ENCODE results near the gene BMP7.
"Not testable (repeated sequence)": the region's sequence is repeated elsewhere in the genome, so short reads cannot be mapped to it uniquely, and the experiment has no call there.

The BMP7 gene

DNA sequence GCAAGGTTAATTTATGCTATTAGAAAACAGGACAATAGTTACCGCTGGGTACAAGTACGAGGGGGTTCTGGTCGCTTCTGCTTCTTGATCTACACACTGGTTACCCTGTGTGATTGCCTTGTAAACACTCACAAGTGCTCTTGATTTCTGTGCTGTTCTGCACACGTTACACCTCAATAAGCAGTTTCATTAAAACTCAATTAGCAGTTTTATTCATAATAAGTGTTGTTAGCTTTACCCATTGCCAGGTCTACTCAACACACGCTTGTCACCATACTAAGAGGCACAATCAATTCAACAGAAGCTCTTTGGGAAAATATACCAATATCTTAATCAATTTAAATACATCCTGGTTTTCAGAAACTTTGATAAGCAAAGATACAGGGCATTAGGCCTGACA lies 20.4 kb downstream of the BMP7 start:
- DNase-seq (ENCODE audit: insufficient read length, low spot score) (no peak), FAIRE-seq (no peak)
- TF ChIP-seq POLR2AphosphoS5 (IDR thresholded peaks at IDR 0.05; ENCODE audit: low read depth, low read length) = no peak
- no peak for TF ChIP-seq PAX5 (IDR thresholded peaks at IDR 0.05; ENCODE audit: insufficient read depth, low read length, severe bottlenecking)
- TF ChIP-seq SPI1 (IDR thresholded peaks at IDR 0.05; ENCODE audit: low read depth, low read length) = no peak
- no peak for TF ChIP-seq POLR2A (IDR thresholded peaks at IDR 0.05; ENCODE audit: low read depth, low read length)
- TF ChIP-seq TAF1 (IDR thresholded peaks at IDR 0.05; ENCODE audit: low read depth, low read length) = no peak
- no peak for TF ChIP-seq POU2F2 (IDR thresholded peaks at IDR 0.05; ENCODE audit: low read depth, low read length)

DNA sequence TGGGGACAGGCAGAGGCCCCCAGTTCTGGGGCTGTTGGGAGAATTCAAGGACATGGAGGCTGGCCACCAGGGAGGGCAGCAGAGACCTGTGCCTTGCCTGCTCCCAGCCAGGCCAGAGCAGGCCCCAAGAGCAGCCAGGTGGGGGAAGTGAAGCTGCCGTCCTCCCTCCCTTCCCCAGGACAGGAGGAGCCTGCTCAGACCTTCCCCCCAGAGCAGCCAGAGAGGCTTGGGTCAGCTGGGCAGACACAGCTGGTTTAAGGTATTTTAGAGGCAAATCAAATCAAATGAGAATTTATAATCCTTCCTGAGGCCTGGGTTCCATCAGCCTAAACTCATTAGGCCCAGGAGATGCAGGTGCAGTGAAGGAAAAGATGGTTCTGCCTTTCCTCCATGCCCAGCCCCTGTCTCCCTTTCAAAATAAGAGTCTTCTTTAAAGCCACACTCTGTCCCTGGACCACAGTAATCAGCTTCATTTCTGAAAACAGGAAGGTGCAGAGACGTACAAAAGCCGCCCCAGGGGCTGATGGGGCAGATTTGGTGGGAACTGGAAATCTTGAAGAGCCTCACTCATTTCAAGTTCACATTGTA lies 21.7 kb downstream of the BMP7 start:
- no peak for DNase-seq (ENCODE audit: insufficient read length, low spot score)
- TF ChIP-seq PAX5 (IDR thresholded peaks at IDR 0.05; ENCODE audit: insufficient read depth, low read length, severe bottlenecking) (no peak), TAF1 (IDR thresholded peaks at IDR 0.05; ENCODE audit: low read depth, low read length) (no peak), POLR2A (IDR thresholded peaks at IDR 0.05; ENCODE audit: low read depth, low read length) (no peak), SPI1 (IDR thresholded peaks at IDR 0.05; ENCODE audit: low read depth, low read length) (no peak), POU2F2 (IDR thresholded peaks at IDR 0.05; ENCODE audit: low read depth, low read length) (no peak), POLR2AphosphoS5 (IDR thresholded peaks at IDR 0.05; ENCODE audit: low read depth, low read length) (no peak)
- no peak for FAIRE-seq

DNA sequence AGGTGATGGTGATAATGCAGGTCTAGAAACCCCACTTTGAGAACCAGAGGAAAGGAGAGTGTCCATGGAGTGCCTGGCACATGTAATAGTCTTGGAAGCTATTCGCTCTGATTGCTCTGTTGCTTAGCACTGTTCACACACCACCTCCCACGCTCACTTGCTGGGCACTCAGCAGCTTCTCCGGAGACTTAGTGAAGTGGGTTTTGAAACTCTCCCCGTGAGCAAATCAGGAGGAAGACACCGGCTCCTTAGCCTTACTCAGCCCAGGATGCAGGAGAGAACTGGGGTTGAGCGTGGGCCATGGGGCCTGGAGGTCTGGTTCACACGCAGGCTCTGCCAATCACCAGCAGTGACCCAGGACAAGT lies 22.2 kb downstream of the BMP7 start:
- FAIRE-seq (no peak), DNase-seq (ENCODE audit: insufficient read length, low spot score) (no peak)
- no peak for TF ChIP-seq TAF1 (IDR thresholded peaks at IDR 0.05; ENCODE audit: low read depth, low read length)
- TF ChIP-seq SPI1 (IDR thresholded peaks at IDR 0.05; ENCODE audit: low read depth, low read length) = no peak
- TF ChIP-seq POU2F2 (IDR thresholded peaks at IDR 0.05; ENCODE audit: low read depth, low read length) = no peak
- TF ChIP-seq PAX5 (IDR thresholded peaks at IDR 0.05; ENCODE audit: insufficient read depth, low read length, severe bottlenecking) = no peak
- TF ChIP-seq POLR2AphosphoS5 (IDR thresholded peaks at IDR 0.05; ENCODE audit: low read depth, low read length) = no peak
- TF ChIP-seq POLR2A (IDR thresholded peaks at IDR 0.05; ENCODE audit: low read depth, low read length) = no peak

DNA sequence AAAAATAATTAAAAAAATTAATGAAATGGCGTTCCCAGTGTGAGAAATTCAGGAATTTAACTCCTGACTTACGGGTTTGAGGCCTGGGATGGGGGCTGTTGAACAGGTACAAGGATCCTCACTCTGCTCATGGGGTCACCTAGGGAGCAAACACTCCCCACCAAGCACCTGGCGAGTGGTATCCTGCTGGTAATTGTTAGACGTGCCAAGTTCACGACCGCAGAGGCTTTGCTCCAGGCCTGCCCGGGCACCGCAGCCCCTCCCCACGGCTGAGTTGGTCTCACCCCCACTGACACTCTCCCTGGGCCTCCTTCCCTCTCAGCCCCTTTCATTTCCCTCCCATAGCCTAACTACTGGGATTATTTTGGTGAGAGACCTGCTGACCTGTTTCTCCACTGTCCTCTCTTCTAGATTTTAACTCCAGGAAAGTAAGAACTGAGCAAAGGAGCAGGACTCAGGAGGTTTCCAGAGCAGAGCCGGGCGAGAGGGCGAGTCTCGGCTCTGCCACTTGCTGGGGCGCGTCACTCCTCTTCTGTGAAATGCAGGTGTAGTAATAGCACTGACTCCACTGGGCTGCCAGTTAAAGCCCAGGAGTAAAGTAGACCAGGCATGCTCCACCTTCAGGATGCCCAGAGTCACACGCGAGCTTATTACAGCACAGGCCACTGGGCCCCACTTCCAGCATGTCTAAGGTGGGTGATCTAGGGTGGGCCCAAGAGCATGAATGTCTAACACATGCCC lies 22.8 kb downstream of the BMP7 start:
- TF ChIP-seq POLR2A (IDR thresholded peaks at IDR 0.05; ENCODE audit: low read depth, low read length) = no peak
- TF ChIP-seq POU2F2 (IDR thresholded peaks at IDR 0.05; ENCODE audit: low read depth, low read length) = no peak
- DNase-seq (ENCODE audit: insufficient read length, low spot score) = no peak
- no peak for FAIRE-seq

DNA sequence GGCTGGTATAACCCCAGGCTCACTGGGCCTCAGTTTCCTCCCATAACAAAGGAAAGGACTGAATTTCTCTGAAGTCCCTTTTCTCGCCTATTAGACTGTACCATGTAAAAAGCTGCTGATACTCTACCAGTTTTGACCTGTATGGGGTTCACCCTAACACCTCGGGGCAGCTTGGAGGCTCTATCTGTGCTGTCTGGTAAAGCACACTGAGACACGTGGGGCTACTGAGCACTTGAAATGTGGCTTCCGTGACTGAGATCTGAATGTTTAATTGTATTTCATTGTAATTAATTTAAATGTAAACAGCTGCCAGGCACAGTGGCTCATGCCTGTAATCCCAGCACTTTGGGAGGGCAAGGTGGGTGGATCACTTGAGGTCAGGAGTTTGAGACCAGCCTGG lies 24.0 kb downstream of the BMP7 start:
- no peak for FAIRE-seq

DNA sequence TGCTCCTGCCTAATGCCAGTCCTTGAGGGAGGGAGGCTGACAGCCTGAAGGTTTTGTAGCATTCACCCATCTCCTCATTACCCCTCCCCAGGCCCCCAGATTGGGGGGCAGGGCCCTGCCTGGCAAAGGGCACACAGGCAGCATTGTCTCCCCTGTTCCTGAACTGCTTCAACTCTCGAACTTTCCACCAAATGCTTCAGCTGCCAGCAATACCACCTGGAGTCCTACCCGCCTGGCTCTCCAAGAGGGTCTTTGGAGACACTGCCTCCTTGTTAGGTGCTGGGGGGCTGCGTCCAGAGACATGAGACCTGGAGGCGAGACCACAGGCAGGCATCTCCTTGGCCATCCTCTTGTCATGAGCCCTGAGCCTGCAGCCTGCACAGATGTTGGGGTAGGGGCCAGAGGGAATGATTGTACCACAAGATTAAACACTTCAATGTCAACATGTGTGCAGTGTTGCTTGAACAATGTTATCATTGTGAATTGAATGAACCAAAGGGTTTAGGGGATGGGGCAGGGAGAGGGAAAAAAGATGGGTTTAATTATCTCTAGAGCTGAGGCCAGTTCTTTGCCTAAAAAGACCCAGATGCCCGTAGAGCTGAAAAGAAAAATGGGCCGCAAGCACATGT lies 25.0 kb downstream of the BMP7 start:
- FAIRE-seq (no peak), DNase-seq (ENCODE audit: insufficient read length, low spot score) (no peak)
- no peak for TF ChIP-seq POLR2AphosphoS5 (IDR thresholded peaks at IDR 0.05; ENCODE audit: low read depth, low read length)
- TF ChIP-seq POLR2A (IDR thresholded peaks at IDR 0.05; ENCODE audit: low read depth, low read length) = no peak
- no peak for TF ChIP-seq TAF1 (IDR thresholded peaks at IDR 0.05; ENCODE audit: low read depth, low read length)

More for the DNA sequence above, 24.0 kb downstream of the BMP7 start:
- no peak for DNase-seq (ENCODE audit: insufficient read length, low spot score)
- no peak for TF ChIP-seq POLR2A (IDR thresholded peaks at IDR 0.05; ENCODE audit: low read depth, low read length)
- no peak for TF ChIP-seq SPI1 (IDR thresholded peaks at IDR 0.05; ENCODE audit: low read depth, low read length)
- TF ChIP-seq TAF1 (IDR thresholded peaks at IDR 0.05; ENCODE audit: low read depth, low read length) = no peak
- no peak for TF ChIP-seq POU2F2 (IDR thresholded peaks at IDR 0.05; ENCODE audit: low read depth, low read length)
- TF ChIP-seq POLR2AphosphoS5 (IDR thresholded peaks at IDR 0.05; ENCODE audit: low read depth, low read length) = no peak
- TF ChIP-seq PAX5 (IDR thresholded peaks at IDR 0.05; ENCODE audit: insufficient read depth, low read length, severe bottlenecking) = no peak

DNA sequence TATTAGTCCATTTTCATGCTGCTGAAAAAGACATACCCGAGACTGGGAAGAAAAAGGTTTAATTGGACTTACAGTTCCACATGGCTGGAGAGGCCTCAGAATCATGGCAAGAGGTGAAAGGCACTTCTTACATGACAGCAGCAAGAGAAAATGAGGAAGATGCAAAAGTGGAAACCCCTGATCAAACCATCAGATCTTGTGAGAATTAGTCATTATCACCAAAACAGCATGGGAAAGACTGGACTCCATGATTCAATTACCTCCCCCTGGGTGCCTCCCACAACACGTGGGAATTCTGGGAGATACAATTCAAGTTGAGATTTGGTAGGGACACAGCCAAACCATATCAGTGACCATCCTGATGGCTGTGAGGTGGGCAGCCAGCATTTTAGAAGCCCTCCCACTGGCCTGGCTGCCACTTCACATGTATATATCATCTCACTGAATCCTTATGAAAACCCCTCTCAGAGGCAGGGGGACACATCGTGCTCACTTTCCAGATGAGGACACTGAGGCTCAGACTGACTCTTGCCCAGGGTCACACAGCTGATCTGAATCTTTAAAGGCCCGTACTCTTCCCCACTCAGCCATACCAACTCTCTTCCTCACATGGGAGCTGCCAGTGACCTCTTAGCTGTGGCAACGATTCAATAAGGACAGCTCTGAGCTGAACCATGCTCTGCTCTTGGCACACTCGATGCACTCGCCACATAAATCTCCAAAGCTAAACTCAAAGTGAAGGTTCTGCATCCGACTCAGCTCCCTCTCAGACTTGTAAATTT lies 25.7 kb downstream of the BMP7 start:
- TF ChIP-seq POLR2AphosphoS5 (IDR thresholded peaks at IDR 0.05; ENCODE audit: low read depth, low read length) (no peak), TAF1 (IDR thresholded peaks at IDR 0.05; ENCODE audit: low read depth, low read length) (no peak), SPI1 (IDR thresholded peaks at IDR 0.05; ENCODE audit: low read depth, low read length) (no peak)
- no peak for FAIRE-seq
- DNase-seq (ENCODE audit: insufficient read length, low spot score) = no peak

DNA sequence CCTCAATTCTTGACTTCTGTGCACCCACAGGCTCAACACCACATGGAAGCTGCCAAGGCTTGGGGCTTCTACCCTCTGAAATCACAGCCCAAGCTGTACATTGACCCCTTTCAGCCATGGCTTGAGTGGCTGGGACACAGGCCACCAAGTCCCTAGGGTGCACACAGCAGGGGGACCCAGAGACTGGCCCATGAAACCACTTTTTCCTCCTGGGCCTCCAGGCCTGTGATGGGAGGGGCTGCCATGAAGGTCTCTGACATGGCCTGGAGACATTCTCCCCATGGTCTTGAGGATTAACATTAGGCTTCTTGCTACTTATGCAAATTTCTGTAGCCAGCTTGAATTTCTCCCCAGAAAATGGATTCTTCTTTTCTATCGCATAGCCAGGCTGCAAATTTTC lies 26.7 kb downstream of the BMP7 start:
- FAIRE-seq = not testable (repeated sequence)

DNA sequence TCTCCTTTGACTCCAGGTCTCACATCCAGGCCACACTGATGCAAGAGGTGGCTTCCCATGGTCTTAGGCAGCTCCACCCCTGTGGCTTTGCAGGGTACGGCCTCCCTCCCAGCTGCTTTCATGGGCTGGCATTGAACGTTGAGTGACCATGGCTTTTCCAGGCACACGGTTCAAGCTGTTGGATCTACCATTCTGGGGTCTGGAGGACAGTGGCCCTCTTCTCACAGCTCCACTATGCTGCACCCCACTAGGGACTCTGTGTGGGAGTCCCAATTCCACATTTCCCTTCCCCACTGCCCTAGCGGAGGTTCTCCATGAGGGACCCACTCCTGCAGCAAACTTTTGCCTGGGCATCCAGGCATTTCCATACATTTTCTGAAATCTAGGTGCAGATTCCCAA lies 27.1 kb downstream of the BMP7 start:
- not testable (repeated sequence) for FAIRE-seq; DNase-seq (ENCODE audit: insufficient read length, low spot score)

More for the DNA sequence above, 26.7 kb downstream of the BMP7 start:
- not testable (repeated sequence) for DNase-seq (ENCODE audit: insufficient read length, low spot score)

DNA sequence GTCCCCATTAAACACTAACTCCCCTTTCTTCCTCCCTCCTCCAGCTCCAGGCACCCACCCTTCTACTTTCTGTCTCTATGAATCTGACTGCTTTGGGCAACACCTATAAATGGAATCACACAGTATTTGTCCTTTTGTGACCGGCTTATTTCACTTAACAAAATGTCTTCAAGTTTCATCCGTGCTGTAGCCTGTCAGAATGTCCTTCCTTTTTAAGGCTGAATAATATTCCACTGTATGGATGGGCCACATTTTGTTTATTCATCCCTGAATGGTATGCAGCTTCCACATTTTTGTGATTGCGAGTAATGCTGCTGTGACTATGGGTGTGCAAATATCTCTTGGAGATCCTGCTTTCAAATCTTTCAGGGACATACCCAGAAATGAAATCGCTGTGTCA lies 28.4 kb downstream of the BMP7 start:
- TF ChIP-seq POU2F2 (IDR thresholded peaks at IDR 0.05; ENCODE audit: low read depth, low read length) (no peak), POLR2AphosphoS5 (IDR thresholded peaks at IDR 0.05; ENCODE audit: low read depth, low read length) (no peak), POLR2A (IDR thresholded peaks at IDR 0.05; ENCODE audit: low read depth, low read length) (no peak), SPI1 (IDR thresholded peaks at IDR 0.05; ENCODE audit: low read depth, low read length) (no peak), TAF1 (IDR thresholded peaks at IDR 0.05; ENCODE audit: low read depth, low read length) (no peak), PAX5 (IDR thresholded peaks at IDR 0.05; ENCODE audit: insufficient read depth, low read length, severe bottlenecking) (no peak)
- FAIRE-seq (no peak), DNase-seq (ENCODE audit: insufficient read length, low spot score) (no peak)

All from GM12891 (cell line).